ENCODE measurements around the gene RNF130.

- no peak for TF ChIP-seq CTCF (IDR thresholded peaks at IDR 0.05)
- TF ChIP-seq POLR2A (IDR thresholded peaks at IDR 0.05), result no peak
Measured at GRCh38 chr5:179914032-179914755, 157.4 kb downstream of the RNF130 start.
